Measurements from ENCODE around the gene SLC22A4. TPM values are rescaled to one million over a fixed set of nuclear protein-coding genes. Genes with fewer than 3 reads are reported as not detected.

Gene SLC22A4
- total RNA-seq, 1 donor from 2014 or later = 1.3 TPM

DNA sequence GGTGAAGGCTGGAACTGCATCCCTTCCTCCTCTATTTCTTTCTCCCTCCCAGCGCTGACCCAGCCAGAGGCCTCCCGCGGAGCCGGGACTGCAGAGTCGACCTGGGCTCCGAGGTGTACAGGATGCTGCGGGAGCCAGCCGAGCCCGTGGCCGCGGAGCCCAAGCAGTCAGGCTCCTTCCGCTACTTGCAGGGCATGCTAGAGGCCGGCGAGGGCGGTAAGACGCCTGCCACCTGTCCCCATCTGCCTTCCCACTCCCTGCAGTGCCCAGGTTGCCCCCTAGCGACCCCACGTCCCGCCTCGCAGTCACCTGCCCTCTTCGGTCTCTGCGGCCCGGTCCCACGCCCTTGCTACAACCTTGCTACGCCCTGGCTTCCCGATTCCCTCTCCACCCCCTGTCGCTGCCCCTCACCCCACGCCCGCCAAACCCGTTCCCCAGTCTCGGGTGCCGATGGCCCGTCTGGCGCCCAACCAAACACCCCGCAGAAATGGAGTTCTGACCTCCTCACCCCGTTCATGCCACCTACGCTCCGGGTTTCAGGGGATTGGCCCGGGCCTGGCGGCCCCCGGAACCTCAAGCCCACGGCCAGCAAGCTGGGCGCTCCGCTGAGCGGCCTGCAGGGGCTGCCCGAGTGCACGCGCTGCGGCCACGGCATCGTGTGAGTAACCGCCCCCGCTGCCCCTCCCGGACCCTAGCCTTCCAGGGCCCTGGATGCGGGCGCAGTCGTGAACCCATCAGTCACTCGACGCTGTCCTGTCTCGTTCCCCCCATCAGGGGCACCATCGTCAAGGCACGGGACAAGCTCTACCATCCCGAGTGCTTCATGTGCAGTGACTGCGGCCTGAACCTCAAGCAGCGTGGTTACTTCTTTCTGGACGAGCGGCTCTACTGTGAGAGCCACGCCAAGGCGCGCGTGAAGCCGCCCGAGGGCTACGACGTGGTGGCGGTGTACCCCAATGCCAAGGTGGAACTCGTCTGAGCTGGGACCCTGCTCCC is 22.6 kb upstream of the SLC22A4 start:
- no peak for DNase-seq (ENCODE audit: extremely low spot score, unreplicated experiment)
- TF ChIP-seq CTCF (conservative IDR thresholded peaks at IDR 0.05) = no peak
- H3K4me3 Mint-ChIP-seq = no peak overlapping the region
- peaks cover 23% of the 10 kb centered on the region for H3K36me3 Mint-ChIP-seq
- no peaks in the 10 kb centered on the region for H3K27me3 Mint-ChIP-seq
- H3K9me3 Mint-ChIP-seq = no peaks in the 10 kb centered on the region
- H3K4me1 Mint-ChIP-seq (ENCODE audit: unreplicated experiment) = peaks cover 36% of the 10 kb centered on the region
- no peak overlapping the region for H3K27ac Mint-ChIP-seq

GRCh38 chr5:132272311-132273210 is 21.6 kb upstream of the SLC22A4 start:
- Mint-ChIP-seq H3K4me1 (ENCODE audit: unreplicated experiment) (peaks cover 44% of the 10 kb centered on the region), H3K4me3 (no peak overlapping the region), H3K9me3 (no peaks in the 10 kb centered on the region), H3K36me3 (peaks cover 17% of the 10 kb centered on the region), H3K27me3 (no peaks in the 10 kb centered on the region), H3K27ac (peak overlapping the region; percentile 83)
- TF ChIP-seq CTCF (conservative IDR thresholded peaks at IDR 0.05) = peak; percentile 90
- DNase-seq (ENCODE audit: extremely low spot score, unreplicated experiment) = no peak

DNA sequence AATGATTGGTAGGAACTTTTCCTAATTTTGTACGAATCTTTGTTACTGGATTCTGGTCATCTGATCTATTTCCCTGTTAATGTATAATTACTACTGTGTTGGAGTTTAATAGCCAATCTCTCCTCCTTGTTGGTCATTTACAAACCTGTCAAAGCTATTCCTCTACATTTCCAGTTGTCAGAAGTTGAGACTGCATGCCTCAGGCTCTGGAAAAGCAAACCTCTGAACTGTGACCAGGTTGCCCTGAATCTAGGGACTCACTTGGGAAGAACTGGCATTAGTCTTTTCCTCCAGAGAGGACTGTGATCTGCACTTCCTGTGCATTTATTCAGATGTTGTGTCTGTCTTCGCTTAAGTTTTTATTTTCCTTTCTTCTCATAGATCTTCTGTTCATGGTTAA is 20.6 kb upstream of the SLC22A4 start:
- no peaks in the 10 kb centered on the region for H3K9me3 Mint-ChIP-seq
- peaks cover 15% of the 10 kb centered on the region for H3K36me3 Mint-ChIP-seq
- H3K27me3 Mint-ChIP-seq = no peaks in the 10 kb centered on the region
- no peak overlapping the region for H3K4me3 Mint-ChIP-seq
- no peak for DNase-seq (ENCODE audit: extremely low spot score, unreplicated experiment)
- TF ChIP-seq CTCF (conservative IDR thresholded peaks at IDR 0.05) = no peak
- H3K4me1 Mint-ChIP-seq (ENCODE audit: unreplicated experiment) = peaks cover 48% of the 10 kb centered on the region
- no peak overlapping the region for H3K27ac Mint-ChIP-seq

DNA sequence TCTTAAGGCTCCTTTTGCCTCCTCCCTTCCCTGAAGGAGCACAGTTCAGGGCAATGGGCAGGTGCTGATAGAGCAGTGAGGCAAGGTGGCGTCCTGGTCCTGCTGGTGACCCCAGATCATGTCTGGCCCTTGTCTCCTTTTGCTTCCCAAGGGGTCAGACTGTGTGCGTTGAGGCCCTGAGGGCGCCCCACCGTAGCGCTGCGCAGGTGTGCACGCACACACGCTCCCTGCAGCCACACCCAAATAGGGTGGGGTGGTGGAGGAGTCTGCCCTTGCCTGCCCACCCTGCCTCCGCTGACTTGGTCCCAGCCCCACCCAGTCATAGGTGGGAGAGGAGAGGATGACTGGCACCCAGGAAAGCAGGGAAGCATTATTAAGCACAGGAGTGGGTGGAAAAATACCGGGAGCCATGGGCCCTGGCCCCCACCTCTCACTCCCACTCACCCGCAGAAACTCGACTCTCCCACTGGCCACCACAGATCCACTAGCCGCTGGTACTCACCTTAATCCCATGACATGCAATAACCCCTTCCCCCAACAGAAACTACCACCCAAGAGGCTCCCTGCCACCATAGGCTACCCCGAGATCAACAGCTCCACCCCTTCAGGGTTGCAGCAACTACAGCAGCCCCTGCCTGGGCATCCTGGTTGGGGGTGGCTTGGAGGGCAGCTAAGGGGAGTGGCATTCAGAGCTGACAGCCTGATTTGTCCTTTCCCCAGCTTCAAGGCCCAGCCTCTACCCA is 20.0 kb upstream of the SLC22A4 start:
- no peaks in the 10 kb centered on the region for H3K9me3 Mint-ChIP-seq
- no peak overlapping the region for H3K4me3 Mint-ChIP-seq
- TF ChIP-seq CTCF (conservative IDR thresholded peaks at IDR 0.05) = no peak
- H3K27me3 Mint-ChIP-seq = no peaks in the 10 kb centered on the region
- DNase-seq (ENCODE audit: extremely low spot score, unreplicated experiment) = no peak
- H3K36me3 Mint-ChIP-seq = peaks cover 15% of the 10 kb centered on the region
- H3K4me1 Mint-ChIP-seq (ENCODE audit: unreplicated experiment) = peaks cover 48% of the 10 kb centered on the region
- no peak overlapping the region for H3K27ac Mint-ChIP-seq

Measured in type B pancreatic cell (in vitro differentiated cells).